Naive B cell (primary cell): Measurements from ENCODE around the gene DCP1A. TPM values are rescaled to one million over a fixed set of nuclear protein-coding genes. Genes with fewer than 3 reads are reported as not detected.

ENCODE experiments used
- polyA plus RNA-seq, 6 donors: library from polyadenylated mRNA; unstranded; fragments of 300-500 nt; fragmentation: Illumina TruSeq; gene quantifications; one replicate each; pipeline ENCODE4 v1.2.3, GENCODE V29; 2021; ENCODE audit warnings: low read depth in 6 of 6

Gene DCP1A
- polyA plus RNA-seq, 6 donors from 2014 or later = 55.7 to 95.6 (median 80.8) TPM

Other genes with a start within 250 kb of the DCP1A start
- 10 to 100 TPM; 16.9 to 26.7 (median 22.5) TPM for gene RFT1, start 217.1 kb downstream of the DCP1A start, polyA plus RNA-seq
- 10 to 100 TPM; 22.2 to 53.0 (median 31.6) TPM for gene PRKCD, start 186.3 kb downstream of the DCP1A start, polyA plus RNA-seq
- gene TKT, start 91.5 kb downstream of the DCP1A start, polyA plus RNA-seq = 10 to 100 TPM; 33.0 to 52.9 (median 45.9) TPM
- gene CACNA1D, start 147.1 kb upstream of the DCP1A start, polyA plus RNA-seq = not detected